MCF 10A (cell line): Measurements from ENCODE around the gene PAIP2B. TPM values are rescaled to one million over a fixed set of nuclear protein-coding genes. Genes with fewer than 3 reads are reported as not detected.

Source experiments
- BruUV-seq: library from RNA; stranded (reverse); fragments of 400-500 nt; replicated peaks from 2 replicates; lab custom pipeline; 2021; lab: Mats Ljungman, UMichigan
- CTCF ChIA-PET: fragments of 300-600 bp; sonication (Branson Sonifier 250); formaldehyde crosslinking; extraction: SDS; loops from one replicate; lab custom pipeline; 2021; ENCODE audit warnings: antibody characterized with exemption, inconsistent platforms; lab: Yijun Ruan, JAX
- POLR2A ChIA-PET: fragments of 300-600, 350-650 bp; sonication (Branson Sonifier 250); formaldehyde crosslinking; extraction: SDS; loops from one replicate; lab custom pipeline; 2020; ENCODE audit warnings: antibody characterized with exemption, inconsistent platforms; lab: Yijun Ruan, JAX
- DNase-seq: peaks from one replicate; pipeline ENCODE4 v3.0.0-alpha.2; 2018; ENCODE audit not compliant: unreplicated experiment
- H3K27ac Mint-ChIP-seq: one replicate; pipeline ENCODE4 v1.8.0; 2022; ENCODE audit warnings: mild to moderate bottlenecking, low read depth, mixed read lengths; ENCODE audit not compliant: unreplicated experiment
- H3K27me3 Mint-ChIP-seq: one replicate; pipeline ENCODE4 v1.8.0; 2022; ENCODE audit warnings: mixed read lengths; ENCODE audit not compliant: insufficient read depth, unreplicated experiment
- H3K36me3 Mint-ChIP-seq: one replicate; pipeline ENCODE4 v1.8.0; 2022; ENCODE audit warnings: mild to moderate bottlenecking, moderate library complexity, mixed read lengths; ENCODE audit not compliant: insufficient read depth, unreplicated experiment
- H3K4me1 Mint-ChIP-seq: one replicate; pipeline ENCODE4 v1.8.0; 2022; ENCODE audit warnings: mixed read lengths; ENCODE audit not compliant: insufficient read depth, unreplicated experiment
- H3K4me3 Mint-ChIP-seq: one replicate; pipeline ENCODE4 v1.8.0; 2022; ENCODE audit warnings: mild to moderate bottlenecking, moderate library complexity, mixed read lengths; ENCODE audit not compliant: unreplicated experiment
- H3K9me3 Mint-ChIP-seq: one replicate; pipeline ENCODE4 v1.8.0; 2022; ENCODE audit warnings: mixed read lengths; ENCODE audit not compliant: unreplicated experiment
- CTCF ChIP-seq: fragments of 200-600 bp; IDR thresholded peaks from one replicate; pipeline ENCODE4 v1.8.0; 2022; ENCODE audit warnings: antibody characterized with exemption, mild to moderate bottlenecking; ENCODE audit not compliant: unreplicated experiment
- intact Hi-C: fragments of 100-400 bp; cut with micrococcal nuclease; formaldehyde crosslinking; loops from 2 replicates; pipeline ENCODE4 v1.14.1; 2022
- total RNA-seq: library from RNA; stranded (reverse); gene quantifications from 2 replicates; pipeline ENCODE4 v1.2.3, GENCODE V29; 2022

PAIP2B gene
- total RNA-seq, 1 experiment from 2014 or later = 1.4 TPM

DNA sequence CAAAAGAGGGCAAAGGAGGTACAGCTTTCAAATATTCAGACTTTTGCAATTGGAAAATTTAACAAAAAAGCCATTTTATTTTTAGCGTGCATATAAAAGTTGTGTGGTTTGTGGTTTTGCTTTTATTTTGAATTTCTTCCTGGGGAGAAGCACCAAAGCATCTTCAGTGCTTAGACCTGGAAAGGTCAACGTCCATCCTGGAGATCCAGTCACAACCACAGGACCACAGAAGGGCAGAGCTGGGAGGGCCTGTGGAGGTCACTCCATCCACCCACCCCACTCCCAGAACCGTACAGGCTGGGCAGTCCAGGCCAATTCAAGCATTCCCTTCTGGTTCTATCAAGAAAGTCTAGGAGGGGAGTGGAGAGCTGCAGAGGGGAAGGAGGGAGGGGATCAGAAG, 52.7 kb downstream of the PAIP2B start:
- CTCF ChIA-PET = interaction anchor here (0.6 kb wide), 1 partner anchor 340 kb away, joined by 4 read pairs; no protein-coding TSS in a partner anchor
- Mint-ChIP-seq H3K27ac (no peak overlapping the region), H3K9me3 (no peaks in the 10 kb centered on the region), H3K36me3 (no peaks in the 10 kb centered on the region), H3K4me1 (no peaks in the 10 kb centered on the region), H3K27me3 (no peaks in the 10 kb centered on the region), H3K4me3 (no peak overlapping the region)
- TF ChIP-seq CTCF = no peak
- POLR2A ChIA-PET = no interaction called here
- intact Hi-C loops = no loop called here
- no peak for DNase-seq
- BruUV-seq = no TSS peak

DNA sequence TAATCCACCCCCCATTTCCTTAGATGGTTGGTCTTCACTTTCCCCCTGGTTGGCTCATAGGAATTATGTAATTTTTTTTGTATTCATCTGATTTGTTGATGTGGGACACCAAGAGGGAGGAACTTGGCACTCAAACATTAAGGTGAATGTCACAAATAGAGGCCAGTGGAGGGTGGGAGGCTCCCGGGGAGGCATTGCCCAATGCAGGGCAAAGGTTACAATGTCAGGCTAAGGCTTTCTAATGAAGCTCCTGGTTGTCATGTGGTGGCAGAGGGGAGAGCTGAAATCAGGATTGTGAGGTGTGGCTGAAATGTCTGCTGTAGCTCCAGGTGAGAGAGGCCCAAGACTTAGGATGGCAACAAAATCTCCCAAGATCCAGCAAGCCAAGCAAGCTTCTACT, 53.8 kb downstream of the PAIP2B start:
- Mint-ChIP-seq H3K36me3 (no peaks in the 10 kb centered on the region), H3K27me3 (no peaks in the 10 kb centered on the region), H3K27ac (no peak overlapping the region), H3K9me3 (no peaks in the 10 kb centered on the region), H3K4me1 (no peaks in the 10 kb centered on the region), H3K4me3 (no peak overlapping the region)
- DNase-seq = no peak
- BruUV-seq = no TSS peak
- CTCF ChIA-PET = no interaction called here
- intact Hi-C loops = no loop called here
- TF ChIP-seq CTCF = no peak
- POLR2A ChIA-PET = no interaction called here

GRCh38 chr2:71166812-71167211, 60.1 kb downstream of the PAIP2B start:
- Mint-ChIP-seq H3K27ac (no peak overlapping the region), H3K9me3 (no peaks in the 10 kb centered on the region), H3K4me3 (no peak overlapping the region), H3K4me1 (peaks cover 6% of the 10 kb centered on the region), H3K36me3 (no peaks in the 10 kb centered on the region), H3K27me3 (no peaks in the 10 kb centered on the region)
- CTCF ChIA-PET = interaction anchor here (0.8 to 1.4 kb wide), 3 partner anchors 9 to 115 kb away, joined by 3 to 5 read pairs (median 3); no protein-coding TSS in a partner anchor
- POLR2A ChIA-PET = no interaction called here
- intact Hi-C loops = no loop called here
- DNase-seq = peak; percentile 38
- TF ChIP-seq CTCF = no peak
- BruUV-seq = no TSS peak

GRCh38 chr2:71157124-71157793, 69.6 kb downstream of the PAIP2B start:
- intact Hi-C loops = loop anchor here (1.0 to 5.0 kb wide), 3 partner anchors 34 to 353 kb away; no protein-coding TSS in a partner anchor
- TF ChIP-seq CTCF = peak; percentile 70
- BruUV-seq = no TSS peak
- H3K27ac Mint-ChIP-seq = no peak overlapping the region
- no peaks in the 10 kb centered on the region for H3K9me3 Mint-ChIP-seq
- peaks cover 16% of the 10 kb centered on the region for H3K4me1 Mint-ChIP-seq
- peak overlapping the region; percentile 13 for H3K4me3 Mint-ChIP-seq
- CTCF ChIA-PET = interaction anchor here (0.6 to 2.3 kb wide), 29 partner anchors 9 to 966 kb away, joined by 3 to 20 read pairs (median 4); partner anchors contain the start of genes C2orf42 and ZNF638
- POLR2A ChIA-PET = interaction anchor here (1.3 to 1.4 kb wide), 2 partner anchors 26 to 120 kb away, joined by 4 to 5 read pairs; partner anchors contain the start of gene MPHOSPH10
- DNase-seq = peak; percentile 60
- peaks cover 5% of the 10 kb centered on the region for H3K36me3 Mint-ChIP-seq
- no peaks in the 10 kb centered on the region for H3K27me3 Mint-ChIP-seq
